GM19025 (cell line): Measurements from ENCODE around the gene IL12A.

Experiments used
- ATAC-seq: cut with Tn5 transposase; IDR thresholded peaks from one replicate; pipeline ENCODE4 v1.9.1; 2021; ENCODE audit warnings: mild to moderate bottlenecking, low read depth, moderate library complexity; ENCODE audit not compliant: unreplicated experiment

IL12A gene

GRCh38 chr3:160023476-160023875 lies 34.8 kb downstream of the IL12A start:
- ATAC-seq, result no peak

- peak; percentile 77 for ATAC-seq
Observed at GRCh38 chr3:160027541-160028195, 39.0 kb downstream of the IL12A start.

GRCh38 chr3:160035757-160036156 lies 47.1 kb downstream of the IL12A start:
- ATAC-seq, result no peak

GRCh38 chr3:160038862-160039562 lies 50.4 kb downstream of the IL12A start:
- ATAC-seq, result no peak

GRCh38 chr3:160040181-160040580 lies 51.5 kb downstream of the IL12A start:
- ATAC-seq, result no peak

- ATAC-seq, result no peak
Observed at GRCh38 chr3:160041465-160041864, 52.8 kb downstream of the IL12A start.

GRCh38 chr3:160044121-160044520 lies 55.5 kb downstream of the IL12A start:
- ATAC-seq, result no peak
